Mesenchymal stem cell (in vitro differentiated cells and primary cell): Measurements from ENCODE around the gene CNGB1. TPM values are rescaled to one million over a fixed set of nuclear protein-coding genes. Genes with fewer than 3 reads are reported as not detected.
A peak's percentile ranks its signal among the peaks of the same experiment; 100 is the strongest.

Source experiments
- DNase-seq: peaks from one replicate; pipeline ENCODE4 v3.0.0-alpha.2; 2013
- H2AFZ ChIP-seq: one replicate; pipeline ENCODE4 v1.6.1; 2013; ENCODE audit warnings: low read depth, mild to moderate bottlenecking, control low read depth, inconsistent platforms, low read length, moderate library complexity
- H2AK5ac ChIP-seq: 2 replicates; pipeline ENCODE4 v1.6.1; 2013; ENCODE audit warnings: low read length, moderate library complexity, mild to moderate bottlenecking, inconsistent platforms; ENCODE audit not compliant: severe bottlenecking
- H2BK120ac ChIP-seq: one replicate; pipeline ENCODE4 v1.6.1; 2013; ENCODE audit warnings: low read depth, mild to moderate bottlenecking, inconsistent platforms, low read length, moderate library complexity
- H2BK12ac ChIP-seq, 2 experiments: one replicate each; pipeline ENCODE4 v1.6.1; 2013; ENCODE audit warnings: inconsistent platforms in 2 of 2, low read length in 2 of 2, mild to moderate bottlenecking in 2 of 2, moderate library complexity in 2 of 2, control low read depth in 1 of 2
- H2BK15ac ChIP-seq: one replicate; pipeline ENCODE4 v1.6.1; 2013; ENCODE audit warnings: mild to moderate bottlenecking, low read depth, inconsistent platforms; ENCODE audit not compliant: poor library complexity, severe bottlenecking
- H2BK5ac ChIP-seq: 2 replicates; pipeline ENCODE4 v1.6.1; 2013; ENCODE audit warnings: low read depth, mild to moderate bottlenecking, low read length, control low read depth, inconsistent platforms; ENCODE audit not compliant: poor library complexity, severe bottlenecking
- H3K14ac ChIP-seq, 2 experiments: one replicate each; pipeline ENCODE4 v1.6.1; 2013; ENCODE audit warnings: inconsistent platforms in 2 of 2, low read length in 2 of 2, control low read depth in 1 of 2, mild to moderate bottlenecking in 1 of 2, moderate library complexity in 1 of 2
- H3K18ac ChIP-seq, 2 experiments: one replicate each; pipeline ENCODE4 v1.6.1; 2013; ENCODE audit warnings: inconsistent platforms in 2 of 2, low read length in 2 of 2, control low read depth in 1 of 2, low read depth in 1 of 2, mild to moderate bottlenecking in 1 of 2
- H3K23ac ChIP-seq, 2 experiments: one replicate each; pipeline ENCODE4 v1.6.1; 2013; ENCODE audit warnings: inconsistent platforms in 2 of 2, low read length in 2 of 2, mild to moderate bottlenecking in 2 of 2, moderate library complexity in 2 of 2, control low read depth in 1 of 2
- H3K27ac ChIP-seq: 2 replicates; pipeline ENCODE4 v1.5.1; 2013; ENCODE audit warnings: mild to moderate bottlenecking, moderate library complexity, low read length, control low read depth, inconsistent platforms; ENCODE audit not compliant: poor library complexity, severe bottlenecking
- H3K27me3 ChIP-seq, 2 experiments: 2 replicates each; pipeline versions ENCODE4 v1.6.1 to v1.7.0; 2013; ENCODE audit warnings: low read length in 2 of 2, mild to moderate bottlenecking in 2 of 2, moderate library complexity in 2 of 2, control low read depth in 1 of 2, inconsistent platforms in 1 of 2; ENCODE audit not compliant: control insufficient read depth in 1 of 2, insufficient read depth in 1 of 2
- H3K36me3 ChIP-seq, 2 experiments: 2 replicates each; pipeline versions ENCODE4 v1.6.1 to v1.7.0; 2013; ENCODE audit warnings: low read length in 2 of 2, control low read depth in 1 of 2, inconsistent platforms in 1 of 2, low read depth in 1 of 2, mild to moderate bottlenecking in 1 of 2; ENCODE audit not compliant: insufficient read depth in 2 of 2, control insufficient read depth in 1 of 2
- H3K4ac ChIP-seq, 2 experiments: one replicate each; pipeline ENCODE4 v1.6.1; 2013; ENCODE audit warnings: inconsistent platforms in 2 of 2, low read length in 2 of 2, mild to moderate bottlenecking in 2 of 2, moderate library complexity in 2 of 2, control low read depth in 1 of 2, low read depth in 1 of 2
- H3K4me1 ChIP-seq: 2 replicates; pipeline ENCODE4 v1.6.1; 2013; ENCODE audit warnings: low read depth, low read length, control low read depth; ENCODE audit not compliant: control insufficient read depth, insufficient read depth
- H3K4me2 ChIP-seq: 2 replicates; pipeline ENCODE4 v1.6.1; 2013; ENCODE audit warnings: low read length, mild to moderate bottlenecking, inconsistent platforms; ENCODE audit not compliant: poor library complexity, severe bottlenecking
- H3K4me3 ChIP-seq, 2 experiments: 2 replicates each; pipeline versions ENCODE4 v1.5.1 to v1.7.0; 2013; ENCODE audit warnings: low read length in 2 of 2, mild to moderate bottlenecking in 2 of 2, control low read depth in 1 of 2, low read depth in 1 of 2; ENCODE audit not compliant: insufficient read depth in 1 of 2
- H3K79me1 ChIP-seq: replicated peaks from 2 replicates; pipeline ENCODE4 v1.6.1; 2013; ENCODE audit warnings: mild to moderate bottlenecking, control low read depth, low read length, inconsistent platforms; ENCODE audit not compliant: poor library complexity, severe bottlenecking
- H3K9ac ChIP-seq: 2 replicates; pipeline ENCODE4 v1.7.0; 2013; ENCODE audit warnings: mild to moderate bottlenecking, low read length, moderate library complexity
- H3K9me3 ChIP-seq: 2 replicates; pipeline ENCODE4 v1.7.0; 2013; ENCODE audit warnings: mild to moderate bottlenecking, low read length; ENCODE audit not compliant: control insufficient read depth
- H4K8ac ChIP-seq: one replicate; pipeline ENCODE4 v1.6.1; 2013; ENCODE audit warnings: inconsistent platforms, mild to moderate bottlenecking, low read length, moderate library complexity
- H4K91ac ChIP-seq: one replicate; pipeline ENCODE4 v1.6.1; 2013; ENCODE audit warnings: mild to moderate bottlenecking, low read length, inconsistent platforms
- WGBS: methylation state at CpG from one replicate; pipeline ENCODE4 v1.1.7; 2013; ENCODE audit warnings: mixed read lengths; 5-methylcytosine and 5-hydroxymethylcytosine counted together
- polyA plus RNA-seq, 2 experiments: library from polyadenylated mRNA; stranded (reverse); fragments of 200-250 nt; gene quantifications; one replicate each; pipeline ENCODE4 v1.2.3, GENCODE V29; 2013

The CNGB1 gene
- not detected for polyA plus RNA-seq (2013, experiment 1 of 2)
- 0.01 TPM for polyA plus RNA-seq (2013, experiment 2 of 2)

DNA sequence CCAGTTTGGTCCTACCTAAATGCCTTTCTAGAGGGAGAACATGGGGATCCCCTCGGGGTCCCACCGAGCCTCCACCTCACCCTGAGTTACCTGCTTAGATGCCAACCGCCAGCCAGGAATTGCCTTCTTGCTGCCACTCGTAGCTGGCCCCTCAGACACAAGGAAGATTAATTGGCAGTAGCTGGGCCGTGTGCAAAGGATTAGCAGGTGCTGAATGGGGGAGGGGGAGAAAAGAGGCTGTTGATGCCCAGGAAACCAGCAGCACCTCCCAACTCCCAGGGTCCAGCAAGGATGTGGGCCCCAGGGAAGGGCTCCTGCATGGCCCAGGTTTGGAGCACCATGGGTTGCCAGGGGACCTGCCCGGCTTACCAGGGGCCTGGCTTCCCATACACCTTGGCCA, at the start of gene CNGB1:
Gene CNGB1, minus strand, starts transcription at position 159 of the 400 bp plus-strand sequence. CDS start 3,842 bp downstream, outside the sequence.
- WGBS = 80% methylated on average over 6 of the region's 6 CpGs
- no peak within 1 kb of the TSS for H3K4ac ChIP-seq
- no peak within 1 kb of the TSS for H3K4me2 ChIP-seq
- peaks cover 4% of the 10 kb centered on the region for H3K9me3 ChIP-seq
- no peak within 1 kb of the TSS for H2BK120ac ChIP-seq
- H2BK5ac ChIP-seq = no peak within 1 kb of the TSS
- no peaks in the 10 kb centered on the region for H3K36me3 ChIP-seq
- no peak within 1 kb of the TSS for H3K23ac ChIP-seq
- no peak within 1 kb of the TSS for H2BK12ac ChIP-seq
- H3K4me3 ChIP-seq = no peak within 1 kb of the TSS
- H4K91ac ChIP-seq = no peak within 1 kb of the TSS
- no peaks in the 10 kb centered on the region for H3K79me1 ChIP-seq
- no peak within 1 kb of the TSS for H3K27ac ChIP-seq
- H3K4me1 ChIP-seq = no peaks in the 10 kb centered on the region
- no peak within 1 kb of the TSS for H3K9ac ChIP-seq
- peaks cover 22 to 85% of the 10 kb centered on the region in 2 experiments for H3K27me3 ChIP-seq
- H2AFZ ChIP-seq = no peak within 1 kb of the TSS
- no peak within 1 kb of the TSS for H3K18ac ChIP-seq
- H2BK15ac ChIP-seq = no peak within 1 kb of the TSS
- no peak for DNase-seq
- no peak within 1 kb of the TSS for H4K8ac ChIP-seq
- no peak within 1 kb of the TSS for H2AK5ac ChIP-seq
- no peak within 1 kb of the TSS for H3K14ac ChIP-seq

DNA sequence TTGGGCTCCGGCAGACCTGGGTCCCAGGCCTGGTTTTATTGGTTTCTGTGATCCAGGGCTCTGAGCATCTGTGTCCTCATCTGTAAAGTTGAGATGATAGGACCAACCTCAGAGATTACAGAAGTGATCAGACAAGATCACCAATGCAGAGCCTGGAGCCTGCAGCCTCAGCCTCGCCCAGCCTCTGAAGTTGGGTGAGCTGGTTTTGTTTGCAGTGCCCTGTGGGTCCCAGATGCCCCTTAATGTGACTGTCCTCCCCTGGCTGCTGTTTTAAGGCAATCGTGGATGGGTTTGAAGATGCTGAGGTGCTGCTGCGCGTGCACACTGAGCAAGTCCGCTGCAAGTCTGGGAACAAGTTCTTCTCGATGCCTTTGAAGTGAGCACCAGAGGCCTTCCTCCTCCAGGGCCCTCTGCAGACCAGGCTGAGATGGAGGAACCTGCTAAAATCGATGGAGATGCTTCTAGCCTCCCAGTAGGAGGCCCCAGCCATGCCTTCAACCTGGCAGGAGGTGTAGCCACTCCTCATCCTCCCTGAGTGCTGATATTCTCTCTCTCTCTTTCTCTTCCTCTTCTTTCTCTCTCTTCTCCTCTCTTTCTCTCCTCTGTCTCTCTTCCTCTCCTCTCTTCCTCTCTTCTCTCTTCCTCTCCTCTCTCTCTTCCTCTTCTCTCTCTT, 49.1 kb upstream of the CNGB1 start:
- Histone ChIP-seq H2BK5ac (no peak overlapping the region), H4K91ac (no peak overlapping the region), H2AK5ac (no peak overlapping the region), H3K18ac (no peak overlapping the region), H3K79me1 (peaks cover 6% of the 10 kb centered on the region), H3K4me1 (peaks cover 21% of the 10 kb centered on the region), H4K8ac (no peak overlapping the region), H3K9me3 (no peaks in the 10 kb centered on the region), H2BK12ac (no peak overlapping the region), H3K23ac (no peak overlapping the region), H3K27me3 (peaks cover 0 to 23% of the 10 kb centered on the region in 2 experiments), H3K4me2 (no peak overlapping the region), H3K27ac (no peak overlapping the region), H2BK15ac (no peak overlapping the region), H3K36me3 (peaks cover 22 to 45% of the 10 kb centered on the region in 2 experiments), H3K9ac (no peak overlapping the region), H3K4me3 (no peak overlapping the region), H3K14ac (no peak overlapping the region), H2BK120ac (no peak overlapping the region), H2AFZ (no peak overlapping the region), H3K4ac (no peak overlapping the region)
- no peak for DNase-seq
- 83% methylated on average over 8 of the region's 8 CpGs for WGBS

DNA sequence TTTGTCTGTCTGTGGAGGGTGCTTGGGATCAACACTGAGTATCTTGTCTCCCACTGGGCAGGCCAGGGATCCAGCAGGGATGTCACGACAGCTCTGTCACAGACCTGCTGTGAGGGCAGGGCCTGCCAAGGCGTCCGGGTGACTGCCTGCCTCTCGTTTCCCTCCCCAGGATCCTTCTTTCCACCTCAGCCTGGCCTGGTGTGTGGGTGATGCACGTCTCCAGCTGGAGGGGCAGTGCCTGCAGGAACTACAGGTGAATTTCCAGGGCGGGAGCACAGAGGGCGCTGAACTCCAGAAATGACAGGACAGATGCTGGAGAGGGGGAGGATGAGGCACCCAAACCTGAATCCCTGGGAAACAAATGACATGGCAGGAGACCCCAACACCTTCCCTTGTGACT, 47.9 kb upstream of the CNGB1 start:
- Histone ChIP-seq H3K27ac (no peak overlapping the region), H2BK5ac (peak overlapping the region; percentile 49), H3K9me3 (no peaks in the 10 kb centered on the region), H3K4me2 (no peak overlapping the region), H3K9ac (no peak overlapping the region), H3K36me3 (peaks cover 22 to 47% of the 10 kb centered on the region in 2 experiments), H2AFZ (no peak overlapping the region), H3K14ac (no peak overlapping the region), H3K18ac (no peak overlapping the region), H2AK5ac (no peak overlapping the region), H3K4ac (no peak overlapping the region), H2BK15ac (peak overlapping the region; percentile 31), H4K8ac (no peak overlapping the region), H3K79me1 (peaks cover 6% of the 10 kb centered on the region), H2BK12ac (no peak overlapping the region), H3K4me3 (no peak overlapping the region), H2BK120ac (no peak overlapping the region), H3K4me1 (peaks cover 16% of the 10 kb centered on the region), H4K91ac (no peak overlapping the region), H3K27me3 (peaks cover 0 to 11% of the 10 kb centered on the region in 2 experiments), H3K23ac (no peak overlapping the region)
- DNase-seq = no peak
- WGBS = 73% methylated on average over 7 of the region's 7 CpGs

DNA sequence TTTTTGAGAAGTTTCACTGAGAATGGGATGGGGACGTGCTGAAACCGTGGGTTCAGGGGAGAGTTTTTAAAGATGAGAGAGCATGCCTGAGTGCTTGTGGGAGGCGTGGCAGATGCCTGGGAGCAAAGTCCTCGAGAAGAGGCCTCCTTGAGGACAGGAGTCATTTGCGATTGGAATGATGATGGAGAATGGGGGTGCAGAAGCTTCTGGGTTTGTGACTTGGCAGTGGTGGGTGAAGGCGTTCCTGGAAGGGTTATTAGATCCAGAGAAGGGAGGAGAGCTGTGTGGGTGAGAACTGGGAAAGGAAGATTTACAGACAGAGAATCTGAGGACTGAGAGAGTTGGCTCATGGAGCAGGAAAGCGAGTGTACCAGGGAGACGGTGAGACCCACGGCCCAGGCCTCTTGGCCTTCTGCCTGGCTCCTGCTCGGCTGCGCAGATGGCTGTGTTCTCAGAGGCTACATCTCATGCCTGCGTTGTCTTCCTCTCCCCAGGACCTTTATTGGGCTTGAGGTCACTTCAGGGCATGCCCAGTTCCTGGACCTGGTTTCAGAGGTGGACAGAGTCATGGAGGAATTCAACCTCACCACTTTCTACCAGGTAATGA, 46.0 kb upstream of the CNGB1 start:
- Histone ChIP-seq H2AK5ac (no peak overlapping the region), H2BK120ac (no peak overlapping the region), H2BK5ac (no peak overlapping the region), H3K4me2 (no peak overlapping the region), H3K79me1 (peaks cover 13% of the 10 kb centered on the region), H3K9ac (no peak overlapping the region), H3K9me3 (no peaks in the 10 kb centered on the region), H3K18ac (no peak overlapping the region), H4K8ac (no peak overlapping the region), H3K36me3 (peaks cover 35 to 53% of the 10 kb centered on the region in 2 experiments), H3K27ac (no peak overlapping the region), H2BK12ac (no peak overlapping the region), H3K27me3 (no peaks in the 10 kb centered on the region), H3K14ac (no peak overlapping the region), H2AFZ (no peak overlapping the region), H3K4me3 (no peak overlapping the region), H3K4ac (no peak overlapping the region), H3K23ac (no peak overlapping the region), H4K91ac (no peak overlapping the region), H2BK15ac (no peak overlapping the region), H3K4me1 (peaks cover 3% of the 10 kb centered on the region)
- no peak for DNase-seq
- 91% methylated on average over 12 of the region's 12 CpGs for WGBS
